Activated CD8-positive, alpha-beta memory T cell treated with anti-CD3 and anti-CD28 coated beads, Interleukin-2, amount 50 U/mL, for 4 hours (primary cell): ENCODE data around the gene INPP5A.
"Not testable (repeated sequence)": the region's sequence is repeated elsewhere in the genome, so short reads cannot be mapped to it uniquely, and the experiment has no call there.

Source experiments
- DNase-seq: peaks from one replicate; pipeline ENCODE4 v3.0.0-alpha.2; 2020

The INPP5A gene

GRCh38 chr10:132584081-132584480 lies 46.5 kb downstream of the INPP5A start:
- DNase-seq, result no peak

GRCh38 chr10:132585732-132586722 lies 48.4 kb downstream of the INPP5A start:
- no peak for DNase-seq

- no peak for DNase-seq
Measured at GRCh38 chr10:132586739-132587138, 49.2 kb downstream of the INPP5A start.

GRCh38 chr10:132587175-132587574 lies 49.6 kb downstream of the INPP5A start:
- no peak for DNase-seq

- DNase-seq, result no peak
Measured at GRCh38 chr10:132588301-132589013, 50.9 kb downstream of the INPP5A start.

- no peak for DNase-seq
Measured at GRCh38 chr10:132589015-132589414, 51.4 kb downstream of the INPP5A start.

GRCh38 chr10:132589681-132590080 lies 52.1 kb downstream of the INPP5A start:
- no peak for DNase-seq

- DNase-seq, result no peak
Measured at GRCh38 chr10:132590094-132590751, 52.6 kb downstream of the INPP5A start.

- no peak for DNase-seq
Measured at GRCh38 chr10:132590752-132591121, 53.1 kb downstream of the INPP5A start.

- no peak for DNase-seq
Measured at GRCh38 chr10:132591166-132591971, 53.8 kb downstream of the INPP5A start.

- no peak for DNase-seq
Measured at GRCh38 chr10:132592790-132593383, 55.3 kb downstream of the INPP5A start.

- DNase-seq, result no peak
Measured at GRCh38 chr10:132593389-132593788, 55.8 kb downstream of the INPP5A start.

GRCh38 chr10:132593900-132594876 lies 56.6 kb downstream of the INPP5A start:
- no peak for DNase-seq

- no peak for DNase-seq
Measured at GRCh38 chr10:132595021-132595420, 57.4 kb downstream of the INPP5A start.

GRCh38 chr10:132595854-132596253 lies 58.3 kb downstream of the INPP5A start:
- DNase-seq, result no peak

- no peak for DNase-seq
Measured at GRCh38 chr10:132596742-132597279, 59.2 kb downstream of the INPP5A start.

GRCh38 chr10:132597654-132598053 lies 60.1 kb downstream of the INPP5A start:
- no peak for DNase-seq

GRCh38 chr10:132599023-132599618 lies 61.5 kb downstream of the INPP5A start:
- not testable (repeated sequence) for DNase-seq

- no peak for DNase-seq
Measured at GRCh38 chr10:132599732-132600131, 62.1 kb downstream of the INPP5A start.

GRCh38 chr10:132600416-132600815 lies 62.8 kb downstream of the INPP5A start:
- no peak for DNase-seq
